HepG2 (cell line): ENCODE measurements around the gene PGC. TPM values are rescaled to one million over a fixed set of nuclear protein-coding genes. Genes with fewer than 3 reads are reported as not detected.

Experiments
- FOXK1 ChIP-seq: sonication (generic); formaldehyde crosslinking; IDR thresholded peaks from 2 replicates; pipeline ENCODE4 v1.4.0; 2020; ENCODE audit warnings: low read depth, missing genetic modification reagents, borderline replicate concordance
- GRHL1 ChIP-seq: sonication (generic); formaldehyde crosslinking; conservative IDR thresholded peaks from 2 replicates; pipeline ENCODE4 v1.8.0; 2022; ENCODE audit warnings: missing genetic modification reagents
- JDP2 ChIP-seq: sonication (generic); formaldehyde crosslinking; IDR thresholded peaks from 2 replicates; pipeline ENCODE4 v1.8.1; 2022; ENCODE audit warnings: missing genetic modification reagents, borderline replicate concordance
- MYC ChIP-seq: sonication (generic); formaldehyde crosslinking; IDR thresholded peaks from 2 replicates; pipeline ENCODE4 v1.9.0; 2021; ENCODE audit warnings: missing genetic modification reagents, borderline replicate concordance
- REST ChIP-seq, 2 experiments: IDR thresholded peaks; 2 replicates each; pipeline ENCODE4 v1.6.1; 2011 to 2012; ENCODE audit warnings: low read length in 2 of 2, borderline replicate concordance in 1 of 2, low read depth in 1 of 2, mild to moderate bottlenecking in 1 of 2, moderate library complexity in 1 of 2
- SETDB1 ChIP-seq: sonication (generic); formaldehyde crosslinking; IDR thresholded peaks from 2 replicates; pipeline ENCODE4 v1.5.1; 2020; ENCODE audit warnings: missing genetic modification reagents, mild to moderate bottlenecking, borderline replicate concordance
- TOE1 ChIP-seq: sonication (generic); formaldehyde crosslinking; IDR thresholded peaks from 2 replicates; pipeline ENCODE4 v1.4.0; 2020; ENCODE audit warnings: mild to moderate bottlenecking, missing genetic modification reagents
- ZBTB25 ChIP-seq: IDR thresholded peaks from 2 replicates; pipeline ENCODE4 v1.6.1; 2018; ENCODE audit warnings: missing genetic modification reagents
- ZBTB4 ChIP-seq: sonication (generic); formaldehyde crosslinking; IDR thresholded peaks from 2 replicates; pipeline ENCODE4 v1.4.0; 2020; ENCODE audit warnings: missing genetic modification reagents, mild to moderate bottlenecking, borderline replicate concordance
- ZNF232 ChIP-seq: sonication (generic); formaldehyde crosslinking; IDR thresholded peaks from 2 replicates; pipeline ENCODE4 v1.4.0; 2020; ENCODE audit warnings: missing genetic modification reagents, borderline replicate concordance
- ZNF562 ChIP-seq: sonication (generic); formaldehyde crosslinking; IDR thresholded peaks from 2 replicates; pipeline ENCODE4 v1.8.0; 2022; ENCODE audit warnings: missing genetic modification reagents, borderline replicate concordance
- ZNF616 ChIP-seq: sonication (generic); formaldehyde crosslinking; IDR thresholded peaks from 2 replicates; pipeline ENCODE4 v1.5.0; 2020; ENCODE audit warnings: low read depth, mild to moderate bottlenecking, missing genetic modification reagents
- ZNF773 ChIP-seq: sonication (generic); formaldehyde crosslinking; IDR thresholded peaks from 2 replicates; pipeline ENCODE4 v1.4.0; 2020; ENCODE audit warnings: missing genetic modification reagents, borderline replicate concordance
- polyA plus RNA-seq, 8 experiments: library from polyadenylated mRNA; depleted of rRNA in 3 of 8; stranded (reverse) in 7 of 8; unstranded in 1 of 8; fragments of >200 nt; fragmentation: Illumina TruSeq in 4 of 8; extraction: Trizol in 4 of 8; gene quantifications; 2 replicates each; pipeline versions ENCODE4 v1.2.1 to v1.2.3, GENCODE V29; 2011 to 2016; ENCODE audit warnings: low read depth in 4 of 8, missing spikeins in 1 of 8, mixed read lengths in 1 of 8; ENCODE audit not compliant: insufficient read depth in 1 of 8
- total RNA-seq, 5 experiments: library from RNA; depleted of rRNA; stranded (reverse); fragments of >200 nt; fragmentation: Illumina TruSeq; extraction: Trizol; gene quantifications; 2 replicates each; pipeline ENCODE4 v1.2.3, GENCODE V29; 2016; ENCODE audit warnings: low read depth in 1 of 5
- TF ChIP-seq, protein P1 (sequence below): sonication (generic); formaldehyde crosslinking; IDR thresholded peaks from 2 replicates; pipeline ENCODE4 v1.5.1; 2020; ENCODE audit warnings: mild to moderate bottlenecking, missing genetic modification reagents, borderline replicate concordance
- TF ChIP-seq, protein P2 (sequence below): sonication (generic); formaldehyde crosslinking; IDR thresholded peaks from 2 replicates; pipeline ENCODE4 v1.4.0; 2020; ENCODE audit warnings: mild to moderate bottlenecking, low read depth, missing genetic modification reagents

Gene PGC
- total and polyA plus RNA-seq, 2 of the 13 experiments (the other 11 are each of a cell fraction or from before 2014, with no cell fraction given), result 426 to 502 TPM

DNA sequence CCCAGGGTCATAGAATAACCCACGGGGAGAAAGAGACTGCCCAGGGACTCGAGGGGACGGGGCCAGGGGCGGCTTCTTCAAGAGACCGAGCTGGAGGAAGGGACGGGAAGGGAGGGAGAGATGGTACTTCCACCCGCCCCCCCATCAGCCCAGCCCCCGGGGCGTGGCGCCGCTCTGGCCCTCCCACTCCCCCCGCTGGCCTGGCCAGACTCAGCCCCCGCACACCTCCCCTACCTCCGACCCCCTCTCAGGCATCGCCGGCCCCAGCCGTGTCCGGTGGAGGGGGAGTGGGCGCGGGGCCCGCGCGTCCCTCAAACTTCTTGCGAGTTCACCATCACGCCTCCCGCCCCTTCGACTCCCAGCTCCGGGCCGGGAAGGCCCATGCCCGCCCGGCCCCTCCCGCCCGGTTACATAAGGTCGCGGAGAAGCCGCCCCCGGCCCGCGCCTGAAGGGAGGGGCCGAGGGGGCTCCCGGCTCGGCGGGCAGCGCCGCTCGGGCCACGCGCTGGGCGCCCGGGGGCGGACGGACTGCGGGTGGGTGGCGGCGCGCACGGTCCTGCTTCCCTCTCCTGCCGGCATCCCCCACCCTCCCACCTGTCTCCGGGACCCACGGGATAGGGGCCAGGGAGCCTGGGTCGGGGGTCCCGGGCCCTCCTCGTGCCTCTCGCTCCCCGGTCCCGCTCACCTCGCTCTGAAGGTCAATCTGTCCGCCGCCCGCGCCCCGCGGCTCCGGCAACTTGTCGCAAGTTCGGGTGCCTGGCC is 12.4 kb downstream of the PGC start (continued):
- TF ChIP-seq GRHL1, result no peak
- TF ChIP-seq REST (IDR thresholded peaks at IDR 0.05; ENCODE audit: borderline replicate concordance in 1 of 2, low read depth in 1 of 2, low read length in 2 of 2), result no peak
- TF ChIP-seq ZNF616 (CRISPR knock-in tag), result no peak
- no peak for TF ChIP-seq ZBTB4
- TF ChIP-seq, protein P1, sequence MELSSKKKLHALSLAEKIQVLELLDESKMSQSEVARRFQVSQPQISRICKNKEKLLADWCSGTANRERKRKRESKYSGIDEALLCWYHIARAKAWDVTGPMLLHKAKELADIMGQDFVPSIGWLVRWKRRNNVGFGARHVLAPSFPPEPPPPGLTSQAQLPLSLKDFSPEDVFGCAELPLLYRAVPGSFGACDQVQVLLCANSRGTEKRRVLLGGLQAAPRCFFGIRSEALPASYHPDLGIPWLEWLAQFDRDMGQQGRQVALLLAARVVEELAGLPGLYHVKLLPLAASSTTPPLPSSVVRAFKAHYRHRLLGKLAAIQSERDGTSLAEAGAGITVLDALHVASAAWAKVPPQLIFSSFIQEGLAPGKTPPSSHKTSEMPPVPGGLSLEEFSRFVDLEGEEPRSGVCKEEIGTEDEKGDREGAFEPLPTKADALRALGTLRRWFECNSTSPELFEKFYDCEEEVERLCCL, result no peak
- no peak for TF ChIP-seq JDP2
- TF ChIP-seq SETDB1 (CRISPR knock-in tag), result no peak
- TF ChIP-seq ZBTB25 (CRISPR knock-in tag), result no peak; the same call in 1 of the 2 replicates
- TF ChIP-seq, protein P2, sequence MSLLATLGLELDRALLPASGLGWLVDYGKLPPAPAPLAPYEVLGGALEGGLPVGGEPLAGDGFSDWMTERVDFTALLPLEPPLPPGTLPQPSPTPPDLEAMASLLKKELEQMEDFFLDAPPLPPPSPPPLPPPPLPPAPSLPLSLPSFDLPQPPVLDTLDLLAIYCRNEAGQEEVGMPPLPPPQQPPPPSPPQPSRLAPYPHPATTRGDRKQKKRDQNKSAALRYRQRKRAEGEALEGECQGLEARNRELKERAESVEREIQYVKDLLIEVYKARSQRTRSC (CRISPR knock-in tag), result 0 out of 2 replicates have a peak, but pooled peaks have one; percentile 11
- no peak for TF ChIP-seq ZNF562 (CRISPR knock-in tag)
- TF ChIP-seq ZNF773 (CRISPR knock-in tag), result no peak
- peak; percentile 72; the same call in 1 of the 2 replicates for TF ChIP-seq ZNF232 (CRISPR knock-in tag)
- no peak for TF ChIP-seq FOXK1 (CRISPR knock-in tag)
- peak; percentile 24; the same call in 1 of the 2 replicates for TF ChIP-seq MYC
- TF ChIP-seq TOE1, result no peak
